22Rv1 (cell line): ENCODE data around the gene ACCS.

ENCODE experiments used
- ZFX ChIP-seq: fragments of 450-650 bp; IDR thresholded peaks from 2 replicates; pipeline ENCODE4 v1.6.1; 2017; ENCODE audit warnings: antibody characterized with exemption, borderline replicate concordance
- TF ChIP-seq, protein P1 (sequence below): fragments of 450-650 bp; IDR thresholded peaks from 2 replicates; pipeline ENCODE4 v1.5.1; 2017; ENCODE audit warnings: mild to moderate bottlenecking

DNA sequence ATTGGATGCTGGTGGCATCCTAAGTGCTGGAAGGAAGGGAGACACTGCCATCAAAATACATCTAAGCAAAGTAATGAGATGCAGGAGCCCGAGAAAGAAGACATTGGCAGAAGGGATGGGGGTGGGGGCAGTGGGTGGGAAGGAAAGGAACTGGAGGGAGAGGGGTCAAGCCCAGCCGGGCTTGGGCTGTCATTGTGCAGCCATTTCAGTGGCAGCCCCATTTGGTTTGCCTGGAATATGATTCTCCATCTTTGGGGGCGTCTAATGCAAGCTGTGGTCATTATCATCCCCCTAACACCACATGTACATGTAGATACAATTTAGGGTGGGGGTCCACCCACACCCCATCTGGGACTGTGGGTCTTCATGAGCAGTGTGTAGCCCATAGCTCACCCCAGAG lies 32.2 kb upstream of the ACCS start:
- TF ChIP-seq, protein P1, sequence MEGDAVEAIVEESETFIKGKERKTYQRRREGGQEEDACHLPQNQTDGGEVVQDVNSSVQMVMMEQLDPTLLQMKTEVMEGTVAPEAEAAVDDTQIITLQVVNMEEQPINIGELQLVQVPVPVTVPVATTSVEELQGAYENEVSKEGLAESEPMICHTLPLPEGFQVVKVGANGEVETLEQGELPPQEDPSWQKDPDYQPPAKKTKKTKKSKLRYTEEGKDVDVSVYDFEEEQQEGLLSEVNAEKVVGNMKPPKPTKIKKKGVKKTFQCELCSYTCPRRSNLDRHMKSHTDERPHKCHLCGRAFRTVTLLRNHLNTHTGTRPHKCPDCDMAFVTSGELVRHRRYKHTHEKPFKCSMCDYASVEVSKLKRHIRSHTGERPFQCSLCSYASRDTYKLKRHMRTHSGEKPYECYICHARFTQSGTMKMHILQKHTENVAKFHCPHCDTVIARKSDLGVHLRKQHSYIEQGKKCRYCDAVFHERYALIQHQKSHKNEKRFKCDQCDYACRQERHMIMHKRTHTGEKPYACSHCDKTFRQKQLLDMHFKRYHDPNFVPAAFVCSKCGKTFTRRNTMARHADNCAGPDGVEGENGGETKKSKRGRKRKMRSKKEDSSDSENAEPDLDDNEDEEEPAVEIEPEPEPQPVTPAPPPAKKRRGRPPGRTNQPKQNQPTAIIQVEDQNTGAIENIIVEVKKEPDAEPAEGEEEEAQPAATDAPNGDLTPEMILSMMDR: no peak
- TF ChIP-seq ZFX: no peak
